ENCODE measurements around the gene ZNF358.

The ZNF358 gene

DNA sequence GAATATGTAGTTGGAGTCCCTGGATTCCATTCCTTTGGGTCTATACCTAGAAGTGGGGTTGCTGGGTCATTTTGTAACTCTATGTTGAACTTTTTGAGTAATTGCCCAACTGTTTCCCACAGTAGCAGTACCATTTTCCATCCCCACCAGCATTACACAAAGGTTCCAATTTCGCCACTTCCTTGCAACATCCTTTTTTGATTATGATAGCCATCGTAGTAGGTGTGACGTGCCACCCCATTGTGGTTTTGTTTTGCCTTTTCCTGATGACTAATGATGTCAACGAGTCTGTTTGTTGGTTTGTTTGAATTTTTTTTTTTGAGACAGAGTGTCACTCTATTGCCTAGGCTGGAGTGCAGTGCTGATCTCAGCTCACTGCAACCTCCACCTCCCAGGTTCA lies 23.8 kb upstream of the ZNF358 start:
- no peak for FAIRE-seq

GRCh38 chr19:7492558-7492957 lies 23.3 kb upstream of the ZNF358 start:
- FAIRE-seq: no peak

DNA sequence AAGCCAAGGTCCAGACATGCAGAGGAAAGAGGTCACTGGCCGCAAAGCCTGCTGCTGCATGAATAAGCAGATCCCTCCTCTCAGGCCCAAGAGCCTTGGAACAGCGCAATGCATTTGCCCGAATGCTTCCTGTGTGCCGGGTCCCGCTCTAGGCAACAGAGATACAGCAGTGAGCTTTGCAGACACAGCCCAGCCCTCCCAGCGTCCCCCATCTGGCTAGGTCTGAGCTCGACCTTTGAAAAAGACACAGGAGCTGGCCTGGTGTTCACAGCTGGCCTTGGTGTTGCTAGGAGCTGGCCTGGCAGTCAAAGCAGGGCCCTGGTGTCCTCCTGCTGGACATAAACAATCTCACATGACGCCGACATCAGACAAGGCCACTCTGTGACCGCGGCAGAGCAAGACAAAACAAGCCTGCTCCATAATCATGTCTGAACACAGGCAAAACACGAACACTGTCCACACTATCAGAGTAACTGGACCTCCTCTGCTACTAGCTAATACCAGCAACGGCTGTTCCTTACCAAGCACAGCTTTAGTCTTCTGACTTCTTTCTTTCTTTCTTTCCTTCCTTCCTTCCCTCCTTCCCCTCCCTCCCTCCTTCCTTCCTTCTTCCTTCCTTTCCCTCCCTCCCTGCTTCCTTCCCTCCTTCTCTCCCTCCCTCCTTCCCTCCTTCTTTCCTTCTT lies 21.3 kb upstream of the ZNF358 start:
- FAIRE-seq: no peak

DNA sequence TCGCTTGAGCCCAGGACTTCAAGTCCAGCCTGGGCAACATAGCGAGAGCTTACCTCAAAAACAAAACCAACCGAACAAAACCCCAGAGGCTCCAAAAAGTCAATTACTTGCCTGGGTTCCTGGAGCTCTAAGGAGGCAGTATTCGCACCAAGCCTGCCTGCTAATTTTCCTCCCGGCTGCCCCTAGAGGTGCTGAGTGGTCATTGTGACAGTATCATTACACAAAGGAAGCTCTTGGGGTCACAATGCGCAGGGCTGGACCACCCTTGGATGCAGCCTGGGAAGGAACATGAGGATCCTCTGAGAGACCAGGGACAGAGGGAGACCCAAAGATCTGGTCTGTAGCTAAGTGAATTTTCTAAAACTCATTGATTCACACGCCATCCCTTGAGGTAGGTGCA lies 18.6 kb upstream of the ZNF358 start:
- no peak for FAIRE-seq

- FAIRE-seq: no peak
Measured at GRCh38 chr19:7500811-7501450, 15.0 kb upstream of the ZNF358 start.

DNA sequence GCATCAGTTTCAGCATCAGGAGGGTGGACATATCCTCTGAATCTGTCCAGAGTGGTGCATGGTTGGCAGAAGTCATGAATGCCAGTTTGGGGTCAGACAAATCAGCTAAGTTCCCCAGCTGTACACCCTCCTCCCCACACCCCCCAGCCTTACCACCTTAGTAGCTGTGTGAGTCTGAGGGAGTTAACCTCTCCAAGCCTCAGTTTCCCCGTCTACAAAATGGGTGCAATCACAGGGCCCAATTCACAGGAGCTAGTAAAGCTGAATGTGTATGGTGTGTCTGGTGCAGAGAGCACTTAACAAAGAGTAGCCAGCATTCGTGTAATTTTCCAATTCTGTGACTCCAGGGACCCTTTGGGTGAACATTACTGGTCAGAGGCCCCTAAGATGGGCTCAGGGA lies 13.4 kb upstream of the ZNF358 start:
- no peak for FAIRE-seq

GRCh38 chr19:7504684-7505083 lies 11.2 kb upstream of the ZNF358 start:
- FAIRE-seq: no peak

GRCh38 chr19:7505288-7505681 lies 10.6 kb upstream of the ZNF358 start:
- FAIRE-seq: no peak

- FAIRE-seq: no peak
Measured at GRCh38 chr19:7505682-7506384, 10.1 kb upstream of the ZNF358 start.

DNA sequence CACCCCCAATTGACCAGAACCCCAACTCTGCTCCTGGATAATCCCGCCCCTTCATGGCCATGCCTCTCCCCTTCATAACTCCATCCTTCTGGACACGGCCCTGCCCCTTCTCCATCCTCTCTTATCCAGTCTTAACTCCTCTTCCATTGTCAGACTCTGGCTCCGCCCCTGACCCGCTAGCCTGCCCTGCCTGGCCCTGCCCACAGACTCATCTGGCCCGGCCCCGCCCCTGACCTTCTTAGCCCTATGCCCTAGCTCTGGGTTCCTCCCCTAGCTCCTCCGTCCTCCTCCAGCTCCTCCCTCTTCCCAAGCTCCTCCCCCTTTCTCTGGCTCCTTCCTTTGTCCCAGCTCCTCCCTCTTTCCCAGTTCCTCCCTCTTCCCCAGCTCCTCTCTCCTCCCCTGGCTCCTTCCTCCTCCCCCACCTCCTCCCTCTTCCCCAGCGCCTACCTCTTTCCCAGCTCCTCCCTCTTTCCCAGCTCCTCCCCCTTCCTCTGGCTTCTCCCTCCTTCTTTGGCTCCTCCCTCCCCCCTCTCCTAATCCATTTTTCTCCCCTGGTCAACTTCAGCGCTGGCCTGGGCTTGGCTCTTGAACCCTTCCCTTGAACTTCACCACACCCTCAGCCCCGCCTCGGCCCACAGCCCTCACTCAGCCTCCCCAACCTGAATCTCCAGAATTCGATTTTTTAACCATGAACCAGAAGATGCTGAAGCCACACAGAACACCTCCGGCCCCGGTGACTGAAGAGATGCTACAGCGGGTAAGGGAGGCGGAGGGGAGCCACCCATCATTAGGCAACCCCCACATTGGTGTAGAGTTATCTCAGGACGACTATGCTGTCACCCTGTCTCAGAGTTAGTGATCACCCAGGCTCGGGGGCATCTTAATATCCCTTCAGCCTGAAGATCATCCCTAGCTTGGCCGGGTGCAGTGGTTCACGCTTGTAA lies 9.2 kb upstream of the ZNF358 start:
- FAIRE-seq: peak; percentile 96

DNA sequence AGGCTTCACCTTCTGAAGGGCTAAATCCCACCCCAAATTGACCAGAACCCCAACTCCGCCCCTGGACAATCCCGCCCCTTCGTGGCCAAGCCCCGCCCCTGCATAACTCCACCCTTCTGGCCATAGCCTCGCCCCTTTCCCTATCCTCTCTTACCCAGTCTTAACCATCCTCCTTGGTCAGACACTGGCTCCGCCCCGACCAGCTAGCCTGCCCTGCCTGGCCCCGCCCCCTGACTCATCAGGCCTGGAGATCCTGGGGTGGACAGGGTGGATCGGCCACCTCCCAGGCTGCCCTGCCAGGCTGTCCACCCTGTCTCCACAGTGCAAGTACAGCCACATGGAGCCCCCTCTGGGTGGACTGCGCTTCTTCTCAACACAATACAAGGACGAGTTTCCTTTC lies 8.0 kb upstream of the ZNF358 start:
- no peak for FAIRE-seq

- FAIRE-seq: no peak
Measured at GRCh38 chr19:7509625-7510024, 6.3 kb upstream of the ZNF358 start.

GRCh38 chr19:7512400-7512851 lies 3.5 kb upstream of the ZNF358 start:
- FAIRE-seq: no peak

- no peak for FAIRE-seq
Measured at GRCh38 chr19:7513809-7514642, 1.9 kb upstream of the ZNF358 start.

DNA sequence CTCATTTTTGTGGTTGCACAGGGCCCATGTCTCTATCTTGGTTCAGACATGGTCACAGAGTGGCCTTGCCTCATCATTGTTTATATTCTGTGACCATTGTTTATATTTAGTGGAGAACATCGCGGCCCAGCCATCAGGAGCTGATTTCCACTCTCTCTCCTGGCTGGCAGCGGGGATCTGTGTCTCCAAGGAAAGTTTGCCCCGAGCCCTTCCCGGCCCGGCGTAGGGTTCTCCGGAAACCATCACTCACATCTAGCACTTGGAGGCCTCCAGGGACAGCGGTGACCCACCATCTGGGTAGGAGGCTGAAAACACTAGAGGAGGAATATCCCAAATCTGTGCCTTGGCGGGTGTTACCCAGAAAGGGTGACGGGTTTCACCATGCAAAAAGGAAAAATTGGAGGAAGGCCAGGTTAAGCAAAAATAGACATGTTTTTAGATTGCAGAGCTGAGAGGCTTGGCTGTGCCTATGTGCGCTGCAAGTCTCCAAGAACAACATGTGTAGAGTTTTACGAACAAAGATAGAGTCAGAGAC lies 726 bp upstream of the ZNF358 start:
- no peak for FAIRE-seq

DNA sequence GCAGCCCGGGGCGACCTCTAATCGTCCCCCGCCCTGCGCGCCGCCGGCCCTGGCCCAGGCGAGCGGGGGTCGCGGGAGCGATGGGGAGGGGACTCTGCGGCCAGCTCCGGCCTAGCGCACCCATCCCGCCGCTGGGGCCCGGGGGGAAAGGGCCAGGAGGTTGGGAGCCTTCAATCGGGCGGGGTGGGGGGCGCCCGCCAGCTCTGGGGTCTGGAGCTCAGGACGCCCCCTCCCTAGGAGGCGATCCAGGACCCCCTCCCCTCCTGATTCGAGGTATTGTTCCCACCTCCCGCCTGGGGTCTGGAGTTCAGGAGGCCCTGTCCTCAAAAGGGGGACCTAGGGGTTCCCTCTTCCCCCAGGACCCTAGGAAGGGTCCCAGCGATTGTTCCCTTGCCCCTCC lies 430 bp downstream of the ZNF358 start:
- no peak for FAIRE-seq

- FAIRE-seq: no peak
Measured at GRCh38 chr19:7516878-7517277, 975 bp downstream of the ZNF358 start.

DNA sequence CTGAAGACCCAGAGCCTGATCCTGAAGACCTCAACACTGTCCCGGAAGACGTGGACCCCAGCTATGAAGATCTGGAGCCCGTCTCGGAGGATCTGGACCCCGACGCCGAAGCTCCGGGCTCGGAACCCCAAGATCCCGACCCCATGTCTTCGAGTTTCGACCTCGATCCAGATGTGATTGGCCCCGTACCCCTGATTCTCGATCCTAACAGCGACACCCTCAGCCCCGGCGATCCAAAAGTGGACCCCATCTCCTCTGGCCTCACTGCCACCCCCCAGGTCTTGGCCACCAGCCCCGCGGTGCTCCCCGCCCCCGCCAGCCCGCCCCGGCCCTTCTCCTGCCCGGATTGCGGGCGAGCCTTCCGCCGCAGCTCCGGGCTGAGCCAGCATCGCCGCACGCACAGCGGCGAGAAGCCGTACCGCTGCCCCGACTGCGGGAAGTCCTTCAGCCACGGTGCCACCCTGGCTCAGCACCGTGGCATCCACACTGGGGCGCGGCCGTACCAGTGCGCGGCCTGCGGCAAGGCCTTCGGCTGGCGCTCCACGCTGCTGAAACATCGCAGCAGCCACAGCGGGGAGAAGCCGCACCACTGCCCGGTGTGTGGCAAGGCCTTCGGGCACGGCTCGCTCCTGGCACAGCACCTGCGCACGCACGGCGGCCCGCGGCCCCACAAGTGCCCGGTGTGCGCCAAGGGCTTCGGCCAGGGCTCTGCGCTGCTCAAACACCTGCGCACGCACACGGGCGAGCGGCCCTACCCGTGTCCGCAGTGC lies 3.6 kb downstream of the ZNF358 start:
- no peak for FAIRE-seq

- no peak for FAIRE-seq
Measured at GRCh38 chr19:7520131-7521051, 4.5 kb downstream of the ZNF358 start.

- no peak for FAIRE-seq
Measured at GRCh38 chr19:7521551-7522071, 5.7 kb downstream of the ZNF358 start.
